Suppressor macrophage treated with lipopolysaccharide for 1 hour (primary cell): ENCODE results near the gene PDIA6.
A peak's percentile ranks its signal among the peaks of the same experiment; 100 is the strongest.
"Not testable (repeated sequence)": the region's sequence is repeated elsewhere in the genome, so short reads cannot be mapped to it uniquely, and the experiment has no call there.

Experiments
- DNase-seq, 3 donors: peaks; one replicate each; pipeline ENCODE4 v3.0.0-alpha.2; 2020 to 2022

The PDIA6 gene

DNA sequence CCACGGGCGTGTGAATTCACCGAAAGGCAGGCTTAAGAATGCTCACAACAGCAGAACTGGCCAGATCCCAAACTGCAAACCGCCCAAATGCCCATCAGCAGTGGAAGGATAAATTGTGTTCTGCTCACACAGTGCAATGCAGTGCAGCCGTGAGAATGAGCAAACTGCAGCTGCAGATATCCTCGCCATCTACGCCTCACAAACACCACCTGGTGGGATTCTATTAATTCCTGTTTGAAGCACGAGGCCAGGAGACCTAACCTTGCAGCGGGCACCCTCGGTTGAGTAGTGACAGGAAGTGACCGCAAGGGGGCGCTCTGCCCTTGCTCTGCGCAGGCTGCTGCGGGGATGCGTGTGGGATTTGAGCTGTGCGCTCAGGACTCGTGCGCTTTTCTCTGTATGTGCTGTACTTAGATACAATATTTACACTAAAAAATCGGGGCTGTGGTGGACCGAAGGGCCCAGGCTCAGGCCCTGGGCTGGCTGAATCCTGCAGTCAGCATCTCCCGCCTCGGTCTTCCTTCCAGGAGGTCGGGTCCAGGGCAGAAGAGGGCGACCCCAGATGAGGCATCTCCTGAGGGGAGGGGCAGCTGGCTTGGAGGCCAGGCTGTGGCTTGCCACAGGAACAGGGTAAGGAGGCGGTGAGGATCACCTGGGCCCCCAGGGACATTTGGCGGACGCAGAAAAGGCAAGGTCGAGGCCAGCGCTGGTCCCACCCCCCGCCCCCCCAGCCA is 19.8 kb upstream of the PDIA6 start:
- DNase-seq = peak; percentile 77 to 91 (median 88)

DNA sequence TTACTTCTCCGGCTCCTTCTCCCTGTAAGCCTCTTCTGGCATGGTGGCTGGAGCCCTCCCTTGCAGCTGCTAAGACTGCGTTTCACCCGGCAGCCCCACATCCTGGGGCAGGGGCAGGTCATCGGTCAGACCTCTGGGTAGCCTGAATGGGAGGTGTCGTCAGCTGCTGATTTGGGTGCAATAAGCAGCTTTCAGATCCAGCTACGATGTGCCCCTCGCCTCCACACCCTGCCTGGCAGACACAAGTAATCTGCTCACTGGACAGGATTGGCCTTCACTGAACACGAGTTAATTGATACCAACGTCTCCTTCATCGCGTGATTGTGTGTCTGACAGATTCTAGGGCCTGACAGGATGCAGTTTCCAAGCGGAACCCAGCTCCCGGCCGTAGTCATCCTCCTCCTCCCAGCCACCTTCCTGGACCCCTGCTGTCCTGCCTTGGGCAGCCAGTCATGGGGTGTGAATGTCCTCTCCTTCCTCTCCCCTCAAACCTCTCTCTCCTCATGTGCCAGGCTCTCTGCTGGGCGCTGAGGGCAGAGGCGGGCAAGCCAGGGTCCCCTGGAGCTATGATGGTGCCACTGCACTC is 18.9 kb upstream of the PDIA6 start:
- DNase-seq = no peak

DNA sequence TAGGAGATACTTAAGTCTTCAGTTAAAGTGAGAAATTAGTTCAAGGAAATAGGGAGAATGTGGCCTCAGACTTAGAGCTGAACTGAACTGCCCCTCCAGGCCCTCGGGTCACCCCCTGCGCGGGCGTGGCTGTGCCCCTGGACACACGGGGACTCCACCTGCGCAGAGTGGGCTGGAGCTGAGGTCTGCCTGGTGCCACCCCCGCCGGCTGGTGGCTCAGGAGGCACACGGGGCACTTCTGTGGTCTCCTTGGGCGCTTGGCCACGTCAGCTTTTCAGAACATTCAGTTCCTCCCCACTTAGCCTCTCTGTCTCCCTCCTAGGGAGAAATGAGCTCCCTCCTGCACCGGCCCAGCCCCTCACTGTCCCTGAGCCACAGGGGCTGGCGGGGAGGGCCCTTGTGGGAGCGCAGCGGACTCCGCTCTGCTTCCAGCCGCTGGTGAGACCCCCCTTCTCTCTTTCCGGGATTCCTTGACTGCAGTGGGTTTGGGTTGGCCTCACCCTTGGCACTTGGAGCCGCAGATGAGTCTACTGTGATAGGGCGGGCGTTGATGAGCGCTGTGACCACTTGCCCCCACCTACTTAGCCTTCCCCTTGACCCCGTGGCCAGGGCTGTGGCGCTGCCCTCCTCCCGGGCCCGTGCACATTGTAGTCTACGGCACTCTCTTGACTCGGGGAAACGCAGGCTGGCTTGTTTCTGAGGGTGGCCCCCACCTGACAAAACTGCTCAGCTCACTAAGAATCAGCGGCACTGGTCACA is 18.2 kb upstream of the PDIA6 start:
- DNase-seq = no peak

DNA sequence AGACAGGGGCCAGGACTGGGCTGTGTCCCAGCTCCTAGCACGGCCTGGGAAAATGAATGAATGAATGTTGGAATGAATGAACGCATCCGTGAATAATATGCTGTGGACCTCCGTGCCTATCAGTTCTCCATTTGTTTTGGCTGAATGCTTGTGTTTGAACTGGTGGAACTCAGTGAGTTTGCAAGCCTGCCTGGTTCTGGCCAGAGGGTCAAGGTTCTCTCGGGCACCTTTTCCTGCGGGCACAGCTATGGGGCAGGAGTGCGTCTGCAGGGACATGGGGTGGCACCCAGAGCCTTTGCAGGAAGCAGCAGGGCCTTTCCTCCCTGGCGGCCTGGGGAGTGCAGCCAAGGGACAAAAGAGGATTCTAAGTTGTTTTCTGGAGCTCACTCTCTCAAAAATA is 17.6 kb upstream of the PDIA6 start:
- DNase-seq = no peak

DNA sequence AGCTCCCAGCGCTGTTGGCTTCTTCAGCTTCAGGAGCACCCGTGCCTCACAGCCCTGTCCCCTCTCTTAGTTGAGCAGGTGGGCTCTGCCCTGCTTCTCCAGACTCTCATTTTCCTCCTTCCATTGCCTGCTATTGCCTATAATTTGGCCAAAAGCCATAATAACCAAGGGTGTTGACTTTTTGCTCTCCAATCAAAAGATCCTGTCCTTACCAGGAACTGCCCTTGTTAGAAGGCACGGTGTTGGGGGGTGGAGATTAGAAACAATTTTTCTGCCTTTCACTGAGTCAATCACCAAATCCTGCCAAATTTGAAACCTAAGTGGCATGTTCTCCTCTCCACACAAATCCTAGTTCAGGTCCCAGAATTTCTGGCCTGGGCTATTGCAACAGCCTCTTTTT is 16.7 kb upstream of the PDIA6 start:
- no peak for DNase-seq

DNA sequence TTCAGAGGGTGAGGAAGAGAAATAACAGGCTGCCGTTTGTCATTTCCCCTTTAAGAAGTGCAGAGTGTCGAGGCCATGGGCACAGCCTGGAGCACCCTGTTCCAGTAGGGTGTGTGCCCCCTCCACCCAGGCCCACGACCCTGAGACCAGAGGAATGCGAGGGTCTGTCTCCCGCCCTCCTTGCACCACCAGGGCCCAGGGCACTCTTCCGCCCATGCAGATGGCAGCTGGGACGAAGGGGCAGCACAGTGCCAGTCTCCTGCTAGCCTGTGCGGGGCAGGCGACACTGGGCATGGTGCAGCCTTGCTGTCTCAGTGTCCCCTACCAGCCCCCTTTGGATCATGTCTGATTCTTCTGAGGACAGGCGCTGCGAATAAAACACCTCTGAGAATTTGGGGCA is 15.8 kb upstream of the PDIA6 start:
- DNase-seq = no peak

DNA sequence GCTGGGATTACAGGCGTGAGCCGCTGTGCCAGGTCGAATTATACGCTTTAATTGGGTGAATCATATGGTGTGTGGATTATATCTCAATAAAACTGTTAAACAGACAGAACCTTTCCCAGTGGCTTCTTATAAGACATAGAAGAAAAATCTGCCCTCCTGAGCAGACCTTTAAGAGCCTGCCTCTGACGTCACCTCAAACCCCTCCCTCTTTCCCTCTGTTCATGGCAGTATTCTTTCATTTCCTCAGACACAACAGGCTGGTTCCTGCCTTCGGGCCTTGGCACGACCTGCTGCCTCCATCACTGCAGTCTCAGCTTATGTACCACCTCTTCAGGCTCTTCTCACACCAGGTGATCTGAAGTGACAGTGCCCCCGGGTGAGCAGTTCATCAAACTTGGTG is 14.0 kb upstream of the PDIA6 start:
- no peak for DNase-seq

DNA sequence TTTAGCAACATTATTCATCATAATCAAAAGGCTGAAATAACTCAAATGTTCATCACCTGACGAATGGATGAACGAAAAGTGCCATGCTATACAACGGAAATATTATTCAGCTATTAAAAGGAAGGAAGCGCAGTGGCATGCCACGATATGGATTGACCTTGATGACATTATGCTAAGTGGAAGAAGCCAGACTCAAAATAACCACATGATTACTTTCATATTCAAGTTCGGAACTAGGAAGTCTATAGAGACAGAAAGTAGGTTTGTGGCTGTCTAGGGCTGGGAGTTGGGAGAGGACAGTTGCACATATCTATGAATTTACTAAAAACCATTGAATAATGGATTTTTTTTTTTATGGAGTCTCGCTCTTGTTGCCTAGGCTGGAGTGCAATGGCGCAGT is 13.4 kb upstream of the PDIA6 start:
- peak; percentile 38 to 55 (median 54) for DNase-seq

DNA sequence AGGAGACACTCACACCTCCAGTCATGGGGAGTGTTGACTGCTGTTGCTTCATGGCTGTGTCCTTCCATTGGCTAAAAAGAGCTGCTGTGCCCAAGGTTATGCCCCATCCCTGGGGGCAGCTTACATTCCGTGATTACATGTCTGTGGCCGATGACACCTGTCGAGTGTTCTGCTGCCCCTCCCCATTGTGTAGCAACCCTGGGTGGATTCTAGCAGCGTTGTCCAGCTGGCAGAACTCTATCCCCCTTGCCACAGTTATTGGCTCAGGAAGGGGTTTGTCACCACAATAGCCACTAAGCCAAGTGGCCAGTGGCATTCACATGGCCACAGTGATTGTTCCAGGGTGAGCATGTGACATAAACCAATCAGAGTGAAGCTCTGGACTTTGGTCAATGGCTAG is 11.6 kb upstream of the PDIA6 start:
- no peak for DNase-seq

DNA sequence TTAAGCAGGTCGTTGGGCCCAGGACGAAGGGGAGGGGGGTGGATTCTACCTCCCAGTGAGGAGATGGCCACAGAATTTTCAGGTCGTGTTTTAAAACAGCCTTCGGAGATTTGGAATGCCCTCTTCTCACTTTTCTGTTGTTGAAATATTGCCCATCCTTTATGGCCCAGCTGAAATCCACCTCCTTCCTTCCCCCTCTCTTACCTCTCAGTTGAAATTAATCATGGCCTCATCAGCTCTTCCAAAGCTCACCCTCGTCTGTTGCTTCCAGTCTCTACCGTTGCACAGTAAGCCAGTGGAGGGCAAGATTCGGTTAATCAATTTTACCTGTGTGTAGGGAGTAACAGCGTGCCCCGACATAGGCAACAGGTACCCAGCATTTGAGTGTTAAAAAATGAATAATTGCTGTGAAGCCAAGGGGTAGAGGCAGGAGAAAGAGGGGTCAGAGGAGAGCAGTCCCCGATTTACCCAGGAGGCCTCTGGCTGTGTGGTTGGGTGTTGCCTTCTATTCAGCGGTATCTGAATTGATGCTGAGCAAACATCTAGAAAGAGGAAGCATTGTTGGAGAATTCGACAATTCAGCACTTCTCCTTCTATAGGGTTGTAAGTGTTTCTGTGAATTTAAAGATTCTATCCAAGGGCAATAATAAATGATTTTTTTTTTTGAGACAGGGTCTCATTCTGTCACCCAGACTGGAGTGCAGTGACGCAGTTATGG is 8.6 kb upstream of the PDIA6 start:
- peak; percentile 35 to 66 (median 55) for DNase-seq

DNA sequence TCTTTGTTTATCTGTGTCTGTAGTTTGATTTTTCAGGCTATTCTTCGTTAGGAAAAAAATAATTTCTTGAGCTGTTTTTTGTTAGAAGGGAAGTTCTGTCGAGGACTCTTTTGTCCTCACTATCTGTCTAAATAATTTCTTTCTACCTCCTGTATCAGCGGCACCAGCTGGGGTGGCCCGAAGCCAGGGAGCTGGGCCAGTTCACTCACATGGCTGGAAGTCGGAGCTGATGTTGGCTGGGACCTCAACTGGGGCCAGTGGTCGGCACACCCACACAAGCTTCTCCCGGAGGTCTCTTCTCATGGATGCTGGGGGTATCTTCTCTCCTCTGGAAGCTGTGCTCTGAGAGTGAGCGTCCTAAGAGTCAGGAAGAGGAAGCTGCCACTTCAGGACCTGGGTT is 8.0 kb upstream of the PDIA6 start:
- DNase-seq = no peak

DNA sequence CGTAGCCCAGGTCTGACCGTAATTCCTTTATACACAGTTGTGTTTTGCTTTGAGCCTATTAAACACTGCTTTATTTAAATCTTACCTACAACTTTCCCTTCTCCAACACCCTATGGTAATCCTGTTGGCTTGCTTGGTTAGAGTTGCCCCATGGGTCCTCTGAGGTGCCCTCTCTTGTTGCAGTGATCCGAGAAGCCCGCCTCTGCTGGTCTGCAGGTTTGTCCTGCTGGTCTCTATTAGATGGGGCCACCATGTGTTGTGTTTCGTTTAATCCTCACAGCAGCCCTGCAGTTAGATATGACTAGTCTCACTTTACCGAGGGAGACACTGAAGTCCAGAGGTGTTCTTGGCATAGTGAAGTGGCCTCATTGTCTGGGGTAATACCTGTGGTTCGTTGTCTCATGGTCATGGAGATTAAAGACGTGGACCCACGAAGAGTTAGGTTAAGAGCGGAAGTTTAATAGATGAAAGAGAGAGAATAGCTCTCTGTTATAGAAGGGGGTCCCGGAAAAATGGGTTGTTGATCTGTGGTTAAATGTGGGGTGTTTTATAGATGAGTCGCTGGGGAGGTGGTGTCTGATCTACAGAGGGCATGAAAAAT is 7.2 kb upstream of the PDIA6 start:
- no peak for DNase-seq

DNA sequence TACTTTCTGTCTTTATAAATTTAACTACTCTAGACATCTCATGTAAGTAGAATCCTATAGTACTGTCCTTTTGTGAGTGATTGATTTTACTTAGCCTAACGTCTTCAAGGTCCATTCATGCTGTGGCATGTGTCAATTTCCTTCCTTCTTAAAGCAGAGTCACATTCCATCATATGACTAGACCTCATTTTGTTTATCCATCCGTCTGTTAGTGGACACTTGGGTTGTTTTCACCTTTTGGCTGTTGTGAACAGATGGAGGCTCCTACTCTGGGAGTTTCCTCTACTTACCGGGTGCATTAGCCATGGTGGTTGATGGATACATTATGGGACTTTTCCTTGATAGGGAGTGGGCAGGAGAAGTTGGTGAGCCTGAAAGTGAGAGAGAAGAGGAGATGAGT is 6.4 kb upstream of the PDIA6 start:
- DNase-seq = peak in 1 of 3 donors; percentile 49

DNA sequence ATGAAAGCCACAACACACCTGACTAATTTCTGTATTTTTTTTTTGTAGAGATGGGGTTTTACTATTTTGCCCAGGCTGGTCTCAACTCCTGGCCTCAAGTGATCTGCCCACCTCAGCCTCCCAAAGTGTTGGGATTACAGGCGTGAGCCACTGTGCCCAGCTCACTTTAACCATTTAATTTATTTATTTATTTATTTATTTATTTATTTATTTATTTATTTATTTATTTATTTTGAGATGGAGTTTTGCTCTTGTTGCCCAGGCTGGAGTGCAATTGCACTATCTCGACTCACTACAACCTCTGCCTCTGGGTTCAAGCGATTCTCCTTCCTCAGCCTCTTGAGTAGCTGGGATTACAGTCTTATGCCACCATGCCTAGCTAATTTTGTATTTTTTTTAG is 5.7 kb upstream of the PDIA6 start:
- DNase-seq = not testable (repeated sequence)

DNA sequence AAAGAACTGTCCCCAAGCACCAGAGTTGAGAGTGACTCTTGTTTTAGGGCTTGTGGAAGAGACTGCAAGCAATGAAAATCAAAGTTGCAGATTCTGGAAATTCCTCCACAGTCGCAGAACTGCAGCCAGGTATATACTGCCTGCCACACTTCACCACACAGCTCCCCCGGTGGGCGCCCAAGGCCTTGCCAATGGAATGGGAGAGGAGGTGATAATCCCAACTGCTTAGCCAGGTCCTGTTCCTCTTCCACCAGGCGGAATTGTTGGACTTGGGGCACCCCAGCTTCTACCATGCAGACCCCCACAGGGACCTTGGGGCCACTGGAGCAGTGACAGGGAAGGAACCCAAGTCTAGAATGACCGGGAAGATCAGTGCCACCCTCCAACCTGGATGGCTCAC is 4.8 kb upstream of the PDIA6 start:
- DNase-seq = peak in 1 of 3 donors; percentile 34

DNA sequence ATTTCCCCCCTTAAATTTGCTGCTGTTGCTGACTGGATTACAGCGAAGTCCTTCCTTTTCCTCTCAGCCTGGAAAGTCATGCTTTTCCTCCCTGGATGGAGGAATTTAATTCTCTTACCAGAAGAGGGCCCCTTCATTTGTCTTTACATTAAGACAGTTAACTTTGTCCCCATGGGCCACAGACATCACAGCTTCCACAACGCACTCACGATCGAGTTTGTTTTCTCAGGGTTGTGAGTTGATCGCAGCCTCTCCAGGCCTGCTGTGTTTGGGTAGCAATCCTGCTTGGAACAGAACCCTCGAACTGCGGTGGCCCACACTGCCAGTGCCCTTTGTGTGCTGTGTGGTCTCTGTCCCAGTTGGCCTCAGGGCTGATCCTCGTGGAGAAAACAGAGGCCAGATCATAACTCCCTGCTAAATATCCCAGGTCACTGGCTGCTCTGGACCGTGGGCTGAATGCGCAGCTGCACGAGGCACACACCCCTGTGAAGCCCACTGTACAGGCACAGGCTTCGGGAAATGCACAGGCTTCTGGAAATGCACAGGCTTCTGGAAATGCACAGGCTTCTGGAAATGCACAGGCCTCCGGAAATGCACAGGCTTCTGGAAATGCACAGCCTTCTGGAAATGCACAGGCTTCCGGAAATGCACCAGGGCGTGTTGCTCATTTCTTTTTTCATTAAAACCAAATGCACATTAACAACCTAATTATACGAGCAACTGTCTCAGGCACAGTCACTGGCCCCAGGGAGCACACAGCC is 2.2 kb upstream of the PDIA6 start:
- DNase-seq = no peak

DNA sequence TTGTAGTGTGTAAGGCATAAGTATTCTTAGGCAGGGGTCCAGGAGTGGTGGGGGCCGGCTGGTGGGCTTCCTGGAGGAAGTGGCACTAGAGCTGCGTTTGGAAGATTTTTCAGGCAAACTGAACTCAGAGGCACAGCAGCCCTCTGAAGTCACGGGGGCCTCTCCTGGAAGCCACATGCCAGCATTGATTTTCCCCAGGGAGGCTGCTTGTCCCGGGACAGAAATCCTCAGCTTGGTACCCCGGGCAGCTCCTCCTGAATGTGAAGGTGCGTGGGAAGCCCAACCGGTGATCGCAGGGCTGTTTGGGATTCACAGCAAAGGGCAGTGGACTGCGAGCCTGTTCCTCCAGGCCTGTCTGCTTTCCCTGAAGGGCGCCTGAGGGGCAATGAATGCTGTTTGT is 1.6 kb upstream of the PDIA6 start:
- no peak for DNase-seq

DNA sequence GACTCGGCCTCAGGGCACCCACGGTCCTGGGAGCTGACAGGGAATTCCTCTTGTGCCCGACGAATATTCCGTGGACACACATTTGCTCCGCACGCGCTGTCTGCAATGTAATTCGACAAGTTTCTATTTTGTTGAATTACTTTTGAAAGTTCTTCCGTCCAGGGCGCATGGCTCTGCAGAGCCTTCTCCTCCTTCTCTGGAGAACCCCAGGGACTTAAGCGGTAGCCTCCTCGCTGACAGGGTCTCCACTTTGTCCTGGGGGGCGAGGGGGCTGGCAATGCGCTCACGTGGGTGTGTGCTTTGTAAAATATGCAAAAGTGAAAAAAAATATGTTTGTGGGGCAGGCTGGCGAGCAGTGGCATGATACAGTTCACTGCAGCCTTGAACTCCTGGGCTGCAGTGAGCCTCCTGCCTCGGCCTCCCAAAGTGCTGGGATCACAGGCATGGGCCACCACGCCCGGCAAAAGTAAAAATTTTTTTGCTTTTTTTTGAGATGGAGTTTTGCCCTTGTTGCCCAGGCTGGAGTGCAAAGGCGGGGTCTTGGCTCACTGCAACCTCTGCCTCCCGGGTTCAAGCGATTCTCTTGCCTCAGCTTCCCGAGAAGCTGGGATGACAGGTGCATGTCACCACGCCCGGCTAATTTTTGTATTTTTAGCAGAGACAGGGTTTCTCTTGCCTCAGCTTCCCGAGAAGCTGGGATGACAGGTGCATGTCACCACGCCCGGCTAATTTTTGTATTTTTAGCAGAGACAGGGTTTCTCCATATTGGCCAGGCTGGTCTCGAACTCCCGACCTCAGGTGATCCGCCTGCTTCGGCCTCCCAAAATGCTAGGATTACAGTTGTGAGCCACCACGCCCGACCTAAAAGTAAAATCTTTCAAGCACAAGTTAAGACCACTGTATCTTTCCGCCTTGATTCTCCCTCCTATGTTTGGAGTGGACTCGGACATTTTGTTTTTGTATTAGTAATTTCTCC is 866 bp upstream of the PDIA6 start:
- DNase-seq = not testable (repeated sequence)

DNA sequence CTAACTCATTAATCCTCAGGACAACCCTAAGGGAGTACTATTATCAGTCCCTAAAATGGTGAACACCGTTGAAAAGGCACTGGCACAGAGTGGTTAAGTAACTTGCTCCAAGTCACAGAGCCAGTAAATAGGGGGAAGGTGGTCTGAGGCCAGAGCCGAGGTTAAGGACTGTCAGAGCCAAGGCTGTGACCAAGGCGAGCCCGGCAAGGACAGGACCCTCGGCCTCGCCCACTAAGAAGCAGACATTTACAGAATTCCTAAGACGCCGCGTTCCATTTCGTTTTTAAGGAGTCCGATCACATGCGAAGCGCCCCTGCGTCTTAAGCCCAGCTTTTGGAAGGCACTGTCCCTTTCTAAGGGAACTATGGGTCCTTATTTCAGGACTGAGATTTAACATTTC is 1.1 kb downstream of the PDIA6 start:
- DNase-seq = no peak

DNA sequence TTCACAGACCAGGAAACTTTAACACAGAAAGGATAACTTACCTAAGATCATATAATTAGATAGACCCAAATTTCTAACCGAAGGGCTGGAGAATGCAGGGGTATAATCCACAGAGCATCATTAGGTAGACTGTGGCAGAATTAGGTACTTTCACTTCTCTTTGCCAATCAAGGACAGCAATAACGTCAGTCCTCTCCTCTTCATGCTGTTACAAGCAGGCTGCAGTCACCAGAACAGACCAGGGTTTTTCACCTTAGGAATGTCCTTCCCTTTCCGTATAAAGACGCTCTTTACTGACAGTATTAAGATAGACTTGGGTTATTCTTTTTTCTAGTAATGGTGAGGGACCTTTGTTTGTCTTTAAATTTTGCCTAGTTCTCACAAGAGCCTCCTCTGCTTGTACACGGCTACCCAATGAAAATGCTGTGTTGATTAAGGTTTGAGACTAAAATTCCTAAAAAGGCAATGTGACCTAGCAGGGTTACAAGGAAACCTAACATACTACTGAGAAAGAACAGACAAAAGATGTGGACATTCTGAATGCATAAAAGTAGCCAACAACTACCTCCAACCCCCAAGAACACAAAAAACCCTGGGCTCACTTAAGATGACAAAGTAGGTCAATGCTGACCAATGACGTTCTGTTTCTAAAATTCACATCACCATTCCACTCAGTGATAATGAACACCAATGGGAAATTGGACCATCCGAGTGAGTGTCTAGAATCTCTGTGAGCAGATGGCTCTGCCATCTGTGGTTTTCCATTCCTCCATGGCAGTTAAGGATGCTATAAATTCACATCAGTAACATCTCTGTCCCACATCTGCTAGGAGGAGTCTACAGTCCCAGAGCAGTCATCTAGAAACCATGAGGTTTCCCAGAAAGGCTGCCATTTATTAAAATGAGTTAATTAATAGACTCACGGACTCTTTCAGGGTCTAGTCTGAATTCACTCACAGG is 2.1 kb downstream of the PDIA6 start:
- DNase-seq = peak; percentile 17 to 37 (median 33)
